HepG2 (cell line): Measurements from ENCODE around the gene RSBN1L. TPM values are rescaled to one million over a fixed set of nuclear protein-coding genes. Genes with fewer than 3 reads are reported as not detected.

Source experiments
- HMGXB3 ChIP-seq: sonication (generic); formaldehyde crosslinking; IDR thresholded peaks from 2 replicates; pipeline ENCODE4 v1.4.0; 2020; ENCODE audit warnings: missing genetic modification reagents, borderline replicate concordance
- NCOA1 ChIP-seq: sonication (generic); formaldehyde crosslinking; IDR thresholded peaks from 2 replicates; pipeline ENCODE4 v1.9.0; 2021; ENCODE audit warnings: missing genetic modification reagents
- RERE ChIP-seq: IDR thresholded peaks from 2 replicates; pipeline ENCODE4 v1.6.1; 2016; ENCODE audit warnings: low read depth, missing genetic modification reagents, missing compliant biosample characterization
- SKI ChIP-seq: fragments of 450-650 bp; IDR thresholded peaks from one replicate; pipeline ENCODE4 v1.6.1; 2018; ENCODE audit warnings: mild to moderate bottlenecking; ENCODE audit not compliant: partially characterized antibody
- TBX2 ChIP-seq: sonication (generic); formaldehyde crosslinking; IDR thresholded peaks from 2 replicates; pipeline ENCODE4 v1.5.0; 2020; ENCODE audit warnings: missing genetic modification reagents, mild to moderate bottlenecking, borderline replicate concordance
- TEAD2 ChIP-seq: sonication (generic); formaldehyde crosslinking; IDR thresholded peaks from 2 replicates; pipeline ENCODE4 v1.9.0; 2021; ENCODE audit warnings: missing genetic modification reagents
- YEATS2 ChIP-seq: sonication (generic); formaldehyde crosslinking; IDR thresholded peaks from 2 replicates; pipeline ENCODE4 v1.4.0; 2020; ENCODE audit warnings: missing genetic modification reagents, borderline replicate concordance
- ZNF230 ChIP-seq: sonication (generic); formaldehyde crosslinking; IDR thresholded peaks from 2 replicates; pipeline ENCODE4 v1.4.0; 2020; ENCODE audit warnings: mild to moderate bottlenecking, missing genetic modification reagents
- ZNF362 ChIP-seq: sonication (generic); formaldehyde crosslinking; IDR thresholded peaks from 2 replicates; pipeline ENCODE4 v1.4.0; 2020; ENCODE audit warnings: missing genetic modification reagents, mild to moderate bottlenecking, borderline replicate concordance
- ZNF75D ChIP-seq: sonication (generic); formaldehyde crosslinking; IDR thresholded peaks from 2 replicates; pipeline ENCODE4 v1.8.1; 2023; ENCODE audit warnings: missing genetic modification reagents, mild to moderate bottlenecking, borderline replicate concordance
- ZNF780A ChIP-seq: sonication (generic); formaldehyde crosslinking; IDR thresholded peaks from 2 replicates; pipeline ENCODE4 v1.8.0; 2022; ENCODE audit warnings: mild to moderate bottlenecking, missing genetic modification reagents, moderate library complexity
- polyA plus RNA-seq, 8 experiments: library from polyadenylated mRNA; depleted of rRNA in 3 of 8; stranded (reverse) in 7 of 8; unstranded in 1 of 8; fragments of >200 nt; fragmentation: Illumina TruSeq in 4 of 8; extraction: Trizol in 4 of 8; gene quantifications; 2 replicates each; pipeline versions ENCODE4 v1.2.1 to v1.2.3, GENCODE V29; 2011 to 2016; ENCODE audit warnings: low read depth in 4 of 8, missing spikeins in 1 of 8, mixed read lengths in 1 of 8; ENCODE audit not compliant: insufficient read depth in 1 of 8
- total RNA-seq, 5 experiments: library from RNA; depleted of rRNA; stranded (reverse); fragments of >200 nt; fragmentation: Illumina TruSeq; extraction: Trizol; gene quantifications; 2 replicates each; pipeline ENCODE4 v1.2.3, GENCODE V29; 2016; ENCODE audit warnings: low read depth in 1 of 5
- TF ChIP-seq, protein P1 (sequence below): IDR thresholded peaks from 2 replicates; pipeline ENCODE4 v1.6.1; 2016; ENCODE audit warnings: low read depth, control low read depth
- TF ChIP-seq, protein P2 (sequence below): IDR thresholded peaks from 2 replicates; pipeline ENCODE4 v1.6.1; 2016; ENCODE audit warnings: missing compliant biosample characterization, missing genetic modification reagents, borderline replicate concordance

The RSBN1L gene
- total and polyA plus RNA-seq, 2 of the 13 experiments (the other 11 are each of a cell fraction or from before 2014, with no cell fraction given) = 7.7 to 21.3 TPM

DNA sequence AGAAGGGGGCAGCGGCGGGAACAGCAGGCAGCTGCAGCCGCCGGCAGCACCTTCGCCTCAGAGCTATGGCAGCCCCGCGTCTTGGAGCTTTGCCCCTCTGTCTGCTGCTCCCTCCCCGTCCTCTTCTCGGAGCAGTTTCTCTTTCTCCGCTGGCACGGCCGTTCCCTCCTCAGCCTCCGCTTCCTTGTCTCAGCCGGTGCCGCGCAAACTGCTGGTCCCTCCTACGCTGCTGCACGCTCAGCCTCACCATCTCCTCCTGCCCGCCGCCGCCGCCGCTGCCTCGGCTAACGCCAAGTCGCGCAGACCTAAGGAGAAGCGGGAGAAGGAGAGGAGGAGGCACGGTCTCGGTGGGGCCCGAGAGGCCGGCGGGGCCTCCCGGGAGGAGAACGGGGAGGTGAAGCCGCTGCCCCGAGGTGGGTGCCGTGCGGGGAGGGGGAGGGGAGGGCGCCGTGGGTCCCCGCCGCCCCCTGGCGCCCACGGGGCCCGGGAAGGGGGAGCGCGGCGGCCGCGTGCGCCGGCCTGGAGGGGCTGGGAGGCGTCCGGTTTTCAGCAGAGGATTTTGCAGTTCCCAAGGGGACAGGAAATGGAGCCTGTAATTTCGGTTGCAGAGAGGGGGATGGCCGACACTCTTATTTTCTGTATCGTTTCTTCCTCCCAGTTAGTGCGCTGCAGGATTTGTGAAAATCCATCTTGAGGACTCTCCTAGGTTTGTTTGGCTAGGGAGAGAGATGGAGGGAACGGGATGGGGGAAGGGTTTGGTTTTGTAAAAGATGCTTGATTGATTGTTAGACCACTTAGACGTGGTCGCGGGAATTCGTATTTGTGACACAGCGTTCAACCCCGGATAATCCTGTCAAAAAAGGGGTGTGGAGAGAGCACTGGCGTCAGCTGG lies 630 bp downstream of the RSBN1L start (continued):
- TF ChIP-seq ZNF75D (CRISPR knock-in tag) = no peak
- no peak; the same call in 1 of the 2 replicates for TF ChIP-seq YEATS2 (CRISPR knock-in tag)
- TF ChIP-seq TBX2 = no peak; the same call in 1 of the 2 replicates
- TF ChIP-seq ZNF362 (CRISPR knock-in tag) = no peak
- TF ChIP-seq, protein P1, sequence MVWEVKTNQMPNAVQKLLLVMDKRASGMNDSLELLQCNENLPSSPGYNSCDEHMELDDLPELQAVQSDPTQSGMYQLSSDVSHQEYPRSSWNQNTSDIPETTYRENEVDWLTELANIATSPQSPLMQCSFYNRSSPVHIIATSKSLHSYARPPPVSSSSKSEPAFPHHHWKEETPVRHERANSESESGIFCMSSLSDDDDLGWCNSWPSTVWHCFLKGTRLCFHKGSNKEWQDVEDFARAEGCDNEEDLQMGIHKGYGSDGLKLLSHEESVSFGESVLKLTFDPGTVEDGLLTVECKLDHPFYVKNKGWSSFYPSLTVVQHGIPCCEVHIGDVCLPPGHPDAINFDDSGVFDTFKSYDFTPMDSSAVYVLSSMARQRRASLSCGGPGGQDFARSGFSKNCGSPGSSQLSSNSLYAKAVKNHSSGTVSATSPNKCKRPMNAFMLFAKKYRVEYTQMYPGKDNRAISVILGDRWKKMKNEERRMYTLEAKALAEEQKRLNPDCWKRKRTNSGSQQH (CRISPR knock-in tag) = 0 out of 2 replicates have a peak, but pooled peaks have one; percentile 27
- peak; percentile 88 for TF ChIP-seq NCOA1 (CRISPR knock-in tag)
- no peak for TF ChIP-seq HMGXB3 (CRISPR knock-in tag)
- TF ChIP-seq, protein P2, sequence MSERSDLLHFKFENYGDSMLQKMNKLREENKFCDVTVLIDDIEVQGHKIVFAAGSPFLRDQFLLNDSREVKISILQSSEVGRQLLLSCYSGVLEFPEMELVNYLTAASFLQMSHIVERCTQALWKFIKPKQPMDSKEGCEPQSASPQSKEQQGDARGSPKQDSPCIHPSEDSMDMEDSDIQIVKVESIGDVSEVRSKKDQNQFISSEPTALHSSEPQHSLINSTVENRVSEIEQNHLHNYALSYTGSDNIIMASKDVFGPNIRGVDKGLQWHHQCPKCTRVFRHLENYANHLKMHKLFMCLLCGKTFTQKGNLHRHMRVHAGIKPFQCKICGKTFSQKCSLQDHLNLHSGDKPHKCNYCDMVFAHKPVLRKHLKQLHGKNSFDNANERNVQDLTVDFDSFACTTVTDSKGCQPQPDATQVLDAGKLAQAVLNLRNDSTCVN (CRISPR knock-in tag) = no peak
- no peak for TF ChIP-seq TEAD2 (CRISPR knock-in tag)
- no peak for TF ChIP-seq RERE
- peak; percentile 8 for TF ChIP-seq SKI
- no peak for TF ChIP-seq ZNF780A (CRISPR knock-in tag)
- no peak for TF ChIP-seq ZNF230 (CRISPR knock-in tag)
